Gastrocnemius medialis (tissue), 4 donors: ENCODE data around the gene MYMX. TPM values are rescaled to one million over a fixed set of nuclear protein-coding genes. Genes with fewer than 3 reads are reported as not detected.

ENCODE experiments used
- ATAC-seq, 2 donors: fragments of 150-250 bp; one replicate each; pipeline ENCODE4 v1.9.1; 2016
- DNase-seq, 2 donors: peaks; one replicate each; pipeline ENCODE4 v3.0.0-alpha.2; 2019
- H3K27ac ChIP-seq, 4 donors: fragments of 200-600 bp; sonication (generic); 1 replicate in 1 of 4; 2 replicates in 3 of 4; pipeline ENCODE4 v1.5.1; 2016 to 2018; ENCODE audit warnings: mild to moderate bottlenecking in 2 of 4, moderate library complexity in 1 of 4
- H3K27me3 ChIP-seq, 3 donors: fragments of 200-600 bp; sonication (generic) in 2 of 3; 1 replicate in 1 of 3; 2 replicates in 2 of 3; pipeline versions ENCODE4 v1.5.1 to v1.6.0; 2016 to 2019; ENCODE audit warnings: mild to moderate bottlenecking in 1 of 3, moderate library complexity in 1 of 3
- H3K36me3 ChIP-seq, 2 donors: fragments of 200-600 bp; sonication (generic) in 1 of 2; one replicate each; pipeline ENCODE4 v1.5.1; 2017 to 2018
- H3K4me1 ChIP-seq, 2 donors: fragments of 200-600 bp; sonication (generic) in 1 of 2; one replicate each; pipeline ENCODE4 v1.5.1; 2016 to 2017; ENCODE audit warnings: mild to moderate bottlenecking in 2 of 2
- H3K4me3 ChIP-seq, 4 donors: fragments of 200-600 bp; sonication (generic) in 3 of 4; 1 replicate in 1 of 4; 2 replicates in 3 of 4; pipeline ENCODE4 v1.5.1; 2016 to 2019; ENCODE audit warnings: mild to moderate bottlenecking in 2 of 4
- H3K9me3 ChIP-seq, 3 donors: fragments of 200-600 bp; sonication (generic) in 2 of 3; 1 replicate in 1 of 3; 2 replicates in 2 of 3; pipeline ENCODE4 v1.5.1; 2016 to 2019
- POLR2A ChIP-seq, 2 donors: fragments of 450-650 bp; IDR thresholded peaks; one replicate each; pipeline ENCODE4 v1.6.1; 2017; ENCODE audit warnings: antibody characterized with exemption in 2 of 2, mild to moderate bottlenecking in 2 of 2, moderate library complexity in 2 of 2
- in situ Hi-C, 4 donors: fragments of 200-750 bp; cut with MboI; loops; one replicate each; pipeline versions ENCODE4 v1.15.0 to v1.8.0; 2017; ENCODE audit warnings: low sequenced_read_pairs in 4 of 4
- intact Hi-C: fragments of 100-400 bp; cut with DNase I; formaldehyde crosslinking; loops from one replicate; pipeline ENCODE4 v1.15.1; 2023; ENCODE audit warnings: low total_unique reads
- total RNA-seq, 4 donors: library from RNA; depleted of rRNA; stranded (reverse); fragments of >200 nt; gene quantifications; one replicate each; pipeline versions ENCODE4 v1.1.0 to v1.2.3, GENCODE V29; 2016
- TF ChIP-seq, protein P1 (sequence below), 5 experiments: fragments of 450-650 bp in 3 of 5; fragments of 200-600 bp in 2 of 5; sonication (generic) in 2 of 5; IDR thresholded peaks in 4 of 5; conservative IDR thresholded peaks in 1 of 5; 1 replicate in 4 of 5; 2 replicates in 1 of 5; pipeline ENCODE4 v1.5.1; 2016 to 2019; ENCODE audit warnings: antibody characterized with exemption in 5 of 5, mild to moderate bottlenecking in 3 of 5, moderate library complexity in 3 of 5

MYMX gene
- total RNA-seq, 4 donors from 2014 or later: not detected

- Histone ChIP-seq H3K9me3 (no peaks in the 10 kb centered on the region), H3K27ac (peak overlapping the region in 3 of 4 donors; percentile 25 to 97 (median 91)), H3K4me1 (peaks cover 13 to 17% of the 10 kb centered on the region in 2 donors), H3K27me3 (no peaks in the 10 kb centered on the region), H3K36me3 (peaks cover 2 to 50% of the 10 kb centered on the region in 2 donors), H3K4me3 (no peak overlapping the region)
- intact Hi-C loops: no loop called here
- ATAC-seq: no peak
- no peak for TF ChIP-seq POLR2A (IDR thresholded peaks at IDR 0.05)
- TF ChIP-seq, protein P1, sequence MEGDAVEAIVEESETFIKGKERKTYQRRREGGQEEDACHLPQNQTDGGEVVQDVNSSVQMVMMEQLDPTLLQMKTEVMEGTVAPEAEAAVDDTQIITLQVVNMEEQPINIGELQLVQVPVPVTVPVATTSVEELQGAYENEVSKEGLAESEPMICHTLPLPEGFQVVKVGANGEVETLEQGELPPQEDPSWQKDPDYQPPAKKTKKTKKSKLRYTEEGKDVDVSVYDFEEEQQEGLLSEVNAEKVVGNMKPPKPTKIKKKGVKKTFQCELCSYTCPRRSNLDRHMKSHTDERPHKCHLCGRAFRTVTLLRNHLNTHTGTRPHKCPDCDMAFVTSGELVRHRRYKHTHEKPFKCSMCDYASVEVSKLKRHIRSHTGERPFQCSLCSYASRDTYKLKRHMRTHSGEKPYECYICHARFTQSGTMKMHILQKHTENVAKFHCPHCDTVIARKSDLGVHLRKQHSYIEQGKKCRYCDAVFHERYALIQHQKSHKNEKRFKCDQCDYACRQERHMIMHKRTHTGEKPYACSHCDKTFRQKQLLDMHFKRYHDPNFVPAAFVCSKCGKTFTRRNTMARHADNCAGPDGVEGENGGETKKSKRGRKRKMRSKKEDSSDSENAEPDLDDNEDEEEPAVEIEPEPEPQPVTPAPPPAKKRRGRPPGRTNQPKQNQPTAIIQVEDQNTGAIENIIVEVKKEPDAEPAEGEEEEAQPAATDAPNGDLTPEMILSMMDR (IDR thresholded peaks at IDR 0.05 in 4 of 5, conservative IDR thresholded peaks at IDR 0.05 in 1 of 5): no peak
- in situ Hi-C loops: no loop called here
- no peak for DNase-seq
These were observed 38.5 kb downstream of the MYMX start for GRCh38 chr6:44255105-44255808.

- ATAC-seq: no peak
- H3K36me3 ChIP-seq: peaks cover 2 to 42% of the 10 kb centered on the region in 2 donors
- in situ Hi-C loops (no loop called here), intact Hi-C loops (loop anchor here (1.0 kb wide), 1 partner anchor 8 kb away; no protein-coding TSS in a partner anchor)
- no peak for TF ChIP-seq POLR2A (IDR thresholded peaks at IDR 0.05)
- TF ChIP-seq, protein P1 (IDR thresholded peaks at IDR 0.05 in 4 of 5, conservative IDR thresholded peaks at IDR 0.05 in 1 of 5): no peak
- no peaks in the 10 kb centered on the region for H3K27me3 ChIP-seq
- H3K4me1 ChIP-seq: peaks cover 8 to 12% of the 10 kb centered on the region in 2 donors
- no peak for DNase-seq
- peak overlapping the region; percentile 87 to 97 (median 92) for H3K27ac ChIP-seq
- peak overlapping the region; percentile 77 to 99 (median 88) for H3K4me3 ChIP-seq
- H3K9me3 ChIP-seq: no peaks in the 10 kb centered on the region
These were observed 39.4 kb downstream of the MYMX start for GRCh38 chr6:44255871-44256774.

GRCh38 chr6:44256775-44257024, 40.0 kb downstream of the MYMX start:
- Histone ChIP-seq H3K27me3 (no peaks in the 10 kb centered on the region), H3K4me1 (peaks cover 8 to 12% of the 10 kb centered on the region in 2 donors), H3K9me3 (no peaks in the 10 kb centered on the region), H3K4me3 (peak overlapping the region; percentile 77 to 99 (median 88)), H3K27ac (peak overlapping the region; percentile 87 to 97 (median 92)), H3K36me3 (peaks cover 2 to 40% of the 10 kb centered on the region in 2 donors)
- no peak for TF ChIP-seq POLR2A (IDR thresholded peaks at IDR 0.05)
- TF ChIP-seq, protein P1 (IDR thresholded peaks at IDR 0.05 in 4 of 5, conservative IDR thresholded peaks at IDR 0.05 in 1 of 5): no peak
- intact Hi-C loops: loop anchor here (1.0 kb wide), 3 partner anchors 8 to 84 kb away; no protein-coding TSS in a partner anchor
- DNase-seq: no peak
- ATAC-seq: no peak
- in situ Hi-C loops: no loop called here

DNA sequence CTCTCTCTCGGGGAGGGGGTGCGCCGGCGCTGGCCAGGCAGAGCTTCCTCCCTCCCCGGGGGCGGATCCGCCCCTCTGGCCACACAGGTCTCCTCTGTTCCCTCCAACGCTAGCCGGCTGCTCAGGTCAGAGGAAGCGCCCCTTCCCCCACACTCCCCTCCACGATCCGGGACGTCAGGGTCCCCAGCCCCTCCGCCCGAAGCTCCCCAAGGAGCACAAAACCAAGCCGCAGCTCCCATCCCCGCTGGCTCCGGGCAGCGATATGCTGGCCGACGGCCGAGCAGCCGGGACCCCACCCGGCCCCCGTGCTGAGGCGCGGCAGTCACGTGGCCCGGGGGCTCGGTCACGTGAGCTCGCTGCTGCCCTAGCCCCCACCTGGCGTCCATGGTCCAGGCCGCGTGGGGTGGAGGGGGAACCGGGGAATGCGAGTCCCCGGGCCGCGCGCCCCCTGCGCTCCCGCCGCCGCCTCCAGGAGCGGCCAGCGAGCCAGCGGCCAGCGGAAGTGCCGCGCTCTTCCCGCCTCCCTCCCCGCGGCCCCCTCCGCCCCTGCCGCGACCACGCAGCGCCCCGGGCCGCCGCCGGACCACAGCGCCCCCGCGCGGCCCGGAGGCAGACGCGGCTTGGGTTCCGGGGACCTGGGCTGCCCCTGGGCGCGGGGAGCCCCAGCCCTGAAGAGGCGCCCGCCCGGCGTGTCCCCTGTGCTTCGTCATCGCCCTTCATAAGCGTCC, 40.5 kb downstream of the MYMX start, which contains the start of gene SLC35B2:
SLC35B2 (minus strand) TSS at position 504 of the 728 bp plus-strand sequence; CDS start at position 386, 118 bp downstream.
- peak in 1 of 2 donors; percentile 58 for DNase-seq
- peak; percentile 75 to 77 for TF ChIP-seq POLR2A (IDR thresholded peaks at IDR 0.05)
- TF ChIP-seq, protein P1 (IDR thresholded peaks at IDR 0.05 in 4 of 5, conservative IDR thresholded peaks at IDR 0.05 in 1 of 5): peak; percentile 54 to 99 (median 90)
- Histone ChIP-seq H3K27ac (peak within 1 kb of the TSS; percentile 87 to 97 (median 92)), H3K36me3 (peaks cover 2 to 35% of the 10 kb centered on the region in 2 donors), H3K4me3 (peak within 1 kb of the TSS; percentile 77 to 99 (median 88)), H3K27me3 (no peaks in the 10 kb centered on the region), H3K9me3 (no peaks in the 10 kb centered on the region), H3K4me1 (peaks cover 8 to 12% of the 10 kb centered on the region in 2 donors)
- intact Hi-C loops (loop anchor here (1.0 kb wide), 2 partner anchors 23 to 85 kb away; no protein-coding TSS in a partner anchor), in situ Hi-C loops (no loop called here)
- ATAC-seq: peak; percentile 73 to 81
